ACHN (cell line): ENCODE results near the gene PACS1.

Source experiments
- DNase-seq: peaks from one replicate; pipeline ENCODE4 v3.0.0-alpha.2; 2015
- in situ Hi-C: cut with HindIII; loops from 2 replicates; pipeline ENCODE4 v1.10.0; 2017; ENCODE audit warnings: low sequenced_read_pairs, low pct_ligation_motif_present, low pct_unique_long_range_greater_than_20kb

Gene PACS1

GRCh38 chr11:66285250-66285947, 215.3 kb downstream of the PACS1 start:
- in situ Hi-C loops, result no loop called here
- no peak for DNase-seq

- DNase-seq, result no peak
- in situ Hi-C loops, result no loop called here
Observed at GRCh38 chr11:66286699-66287098, 216.6 kb downstream of the PACS1 start.

GRCh38 chr11:66287211-66287888, 217.3 kb downstream of the PACS1 start:
- DNase-seq, result no peak
- in situ Hi-C loops, result no loop called here

GRCh38 chr11:66287889-66288670, 218.0 kb downstream of the PACS1 start:
- DNase-seq, result no peak
- in situ Hi-C loops, result no loop called here

- in situ Hi-C loops, result no loop called here
- peak; percentile 97 for DNase-seq
Observed at GRCh38 chr11:66288671-66289547, 218.8 kb downstream of the PACS1 start, which contains the start of gene YIF1A. TSS of gene YIF1A (minus strand) at chr11:66289143. CDS start at chr11:66288985, 158 bp downstream.

- in situ Hi-C loops, result no loop called here
- DNase-seq, result peak; percentile 75
Observed at GRCh38 chr11:66289548-66290329, 219.7 kb downstream of the PACS1 start.

- DNase-seq, result no peak
- in situ Hi-C loops, result no loop called here
Observed at GRCh38 chr11:66290330-66290621, 220.2 kb downstream of the PACS1 start.

GRCh38 chr11:66291303-66291705, 221.2 kb downstream of the PACS1 start:
- no peak for DNase-seq
- in situ Hi-C loops, result no loop called here

- no peak for DNase-seq
- in situ Hi-C loops, result no loop called here
Observed at GRCh38 chr11:66291706-66292542, 221.9 kb downstream of the PACS1 start, which contains the start of gene TMEM151A. TSS of gene TMEM151A (plus strand) at chr11:66291894. CDS start at chr11:66292014, 120 bp downstream.

- in situ Hi-C loops, result no loop called here
- no peak for DNase-seq
Observed at GRCh38 chr11:66292543-66293332, 222.7 kb downstream of the PACS1 start.

GRCh38 chr11:66293352-66293751, 223.3 kb downstream of the PACS1 start:
- no peak for DNase-seq
- in situ Hi-C loops, result no loop called here

- no peak for DNase-seq
- in situ Hi-C loops, result no loop called here
Observed at GRCh38 chr11:66293777-66294625, 223.9 kb downstream of the PACS1 start.
